ENCODE results near the gene RGS12.

The RGS12 gene

DNA sequence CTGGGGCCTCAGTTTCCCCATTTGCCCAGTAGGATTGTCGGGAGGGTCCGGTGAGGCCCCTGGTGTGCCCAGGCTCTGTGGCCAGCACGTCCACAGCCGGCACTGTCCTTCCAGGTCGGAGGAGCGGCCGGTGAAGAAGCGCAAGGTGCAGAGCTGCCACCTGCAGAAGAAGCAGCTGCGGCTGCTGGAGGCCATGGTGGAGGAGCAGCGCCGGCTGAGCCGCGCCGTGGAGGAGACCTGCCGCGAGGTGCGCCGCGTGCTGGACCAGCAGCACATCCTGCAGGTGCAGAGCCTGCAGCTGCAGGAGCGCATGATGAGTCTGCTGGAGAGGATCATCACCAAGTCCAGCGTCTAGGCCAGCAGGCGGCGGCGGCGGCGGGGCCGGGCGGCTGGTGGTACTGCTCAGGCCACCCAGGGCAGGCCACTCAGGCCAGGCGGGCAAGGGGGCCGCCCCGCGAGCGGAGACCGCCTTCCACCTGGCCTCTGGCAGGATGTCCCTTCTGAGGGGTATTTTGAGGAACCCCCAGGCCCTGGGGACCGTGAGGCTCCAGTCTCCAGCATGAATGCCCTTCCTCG lies 37.1 kb upstream of the RGS12 start:
- no peak for DNase-seq

DNA sequence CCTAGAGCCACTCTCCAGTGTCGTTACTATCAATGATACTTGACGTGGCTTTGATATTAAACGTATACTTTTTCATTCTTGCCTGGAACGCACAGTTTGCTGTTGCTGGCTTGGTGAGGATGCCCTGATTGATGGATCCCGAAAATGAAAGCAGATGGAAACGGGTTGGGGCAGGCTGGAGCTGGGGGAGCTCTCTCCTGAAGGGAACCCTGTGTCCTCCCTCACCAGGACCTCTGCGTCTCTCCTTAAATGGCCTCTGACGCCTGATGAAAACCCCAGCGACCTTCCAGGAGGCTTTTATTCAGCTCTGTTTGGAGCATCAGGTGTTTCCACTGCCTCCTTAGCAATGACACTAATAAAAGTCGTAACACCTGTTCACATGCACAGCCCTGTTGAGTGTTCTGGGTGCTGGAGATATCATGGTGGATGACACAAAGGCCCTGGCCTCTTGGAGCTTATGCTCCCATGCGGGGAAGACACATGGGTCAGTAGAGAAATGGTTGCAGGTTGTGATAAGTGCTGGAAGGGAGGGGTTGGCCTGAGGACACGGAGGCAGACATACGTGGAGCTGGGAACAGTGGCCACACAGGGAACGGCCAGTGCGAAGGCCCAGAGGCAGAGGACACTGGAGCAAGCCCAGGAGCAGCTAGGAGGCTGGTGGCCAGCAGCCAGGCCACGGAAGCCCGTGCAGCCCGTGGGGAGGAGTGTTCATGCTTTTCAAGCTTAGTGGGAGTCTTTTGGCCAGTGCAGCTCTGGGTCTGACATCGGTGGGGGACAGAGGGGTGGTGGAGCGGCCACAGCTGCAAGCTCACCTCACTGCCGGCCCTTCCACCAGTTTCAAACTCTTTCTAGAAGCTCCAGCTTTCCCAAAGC lies 36.4 kb upstream of the RGS12 start:
- no peak for DNase-seq

DNA sequence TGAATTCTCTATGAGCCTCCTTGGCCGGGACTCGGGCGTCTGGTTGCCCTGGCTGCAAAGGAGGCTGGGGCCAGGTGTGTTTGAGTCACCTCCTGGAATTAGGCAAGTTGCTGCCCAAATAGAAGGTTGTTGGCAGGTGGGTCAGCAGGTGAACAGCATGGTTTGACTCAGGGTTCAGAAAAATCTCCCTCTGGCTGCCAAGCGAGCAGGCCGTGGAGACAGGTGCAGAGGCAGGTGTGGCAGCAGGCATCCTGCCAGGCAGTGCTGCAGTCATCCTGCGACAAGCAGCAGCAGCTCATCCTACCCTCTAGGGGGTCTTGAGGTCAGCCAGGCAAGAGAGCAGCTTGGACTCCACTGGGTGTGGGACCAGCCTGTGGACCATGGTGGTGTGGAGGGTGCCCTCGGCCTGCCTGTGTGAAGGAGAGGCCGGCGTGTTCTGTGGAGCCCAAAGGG lies 35.7 kb upstream of the RGS12 start:
- DNase-seq: peak; percentile 29

DNA sequence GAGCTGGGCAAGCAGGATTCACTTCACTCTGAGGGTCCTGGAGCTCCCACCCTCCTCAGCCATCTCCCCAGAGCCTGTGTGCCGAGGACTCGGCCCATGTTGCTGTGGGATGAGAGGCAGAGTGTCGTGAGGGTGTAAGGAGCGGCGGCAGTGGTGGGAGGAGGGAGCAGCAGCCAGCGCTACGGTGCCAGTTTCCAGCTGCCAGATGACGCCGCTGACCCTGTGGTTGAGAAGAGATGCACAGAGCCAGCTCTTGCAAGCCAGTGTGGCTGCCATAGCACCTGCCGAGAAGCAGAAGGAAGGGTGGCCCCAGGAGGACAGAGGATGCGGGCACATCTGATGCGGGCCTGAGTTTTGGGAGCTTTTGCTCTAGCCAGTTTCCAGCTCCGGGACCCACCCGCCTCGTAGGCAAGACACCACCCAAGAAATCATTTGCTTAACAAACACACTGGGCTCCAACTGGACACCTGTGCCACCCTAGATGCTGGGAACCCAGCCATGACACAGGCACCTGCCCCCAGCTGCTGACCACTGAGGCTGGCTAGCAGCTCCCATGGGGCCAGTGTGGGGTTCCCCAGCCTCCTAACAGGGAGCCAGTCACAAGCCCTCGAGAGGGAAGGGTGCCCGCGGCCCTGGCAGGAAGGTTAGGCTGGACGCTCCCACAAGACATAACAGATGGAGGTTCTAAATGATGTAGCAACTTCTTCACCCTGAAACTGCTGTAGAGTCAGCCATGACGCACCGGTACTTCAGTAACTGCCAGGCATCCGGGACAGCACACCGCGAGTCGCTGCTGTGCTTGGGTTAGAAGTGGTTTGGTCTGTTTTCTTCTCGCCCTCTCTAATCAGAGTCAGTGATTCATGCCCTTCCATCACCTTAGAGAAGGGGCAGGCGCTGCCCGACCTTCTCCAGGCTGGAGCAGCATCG lies 35.0 kb upstream of the RGS12 start:
- peak; percentile 18 for DNase-seq

DNA sequence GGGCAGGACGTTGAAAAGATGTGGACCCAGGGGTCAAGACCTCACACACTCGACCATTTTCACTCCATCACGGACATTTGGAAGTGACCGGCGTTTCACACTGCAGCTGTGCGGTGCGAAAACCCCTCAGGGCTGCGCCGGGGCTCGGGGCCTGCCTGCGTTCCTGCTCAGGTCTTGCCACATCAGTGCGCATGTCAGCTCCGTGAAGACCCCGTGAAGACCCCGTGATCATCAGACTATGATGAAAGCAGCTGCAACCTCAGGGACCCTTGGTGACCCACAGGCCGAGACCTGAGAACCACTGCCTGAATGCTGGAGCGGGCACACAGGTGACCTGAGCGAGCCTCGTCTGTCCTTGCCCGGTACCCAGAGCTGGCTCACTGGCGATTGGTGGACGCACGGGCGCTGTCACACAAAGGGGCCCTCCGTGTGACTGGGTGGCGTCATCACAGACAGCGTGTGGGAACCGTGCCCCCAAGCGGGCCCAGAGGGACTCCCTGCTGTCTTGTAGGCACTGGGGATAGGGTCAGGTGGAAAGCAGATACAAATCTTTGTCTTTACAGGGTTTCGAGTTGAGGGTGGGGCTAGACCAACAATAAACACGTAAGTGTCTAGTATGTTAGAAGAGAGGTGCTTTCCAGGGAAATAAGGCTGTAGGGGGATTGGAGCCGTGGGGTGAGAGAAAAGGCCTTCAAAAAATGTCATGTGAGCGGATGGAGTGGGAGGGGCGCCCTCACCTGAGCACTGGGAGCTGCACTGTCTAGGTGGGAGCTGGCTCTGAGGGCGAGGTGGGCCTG lies 31.2 kb upstream of the RGS12 start:
- no peak for DNase-seq

DNA sequence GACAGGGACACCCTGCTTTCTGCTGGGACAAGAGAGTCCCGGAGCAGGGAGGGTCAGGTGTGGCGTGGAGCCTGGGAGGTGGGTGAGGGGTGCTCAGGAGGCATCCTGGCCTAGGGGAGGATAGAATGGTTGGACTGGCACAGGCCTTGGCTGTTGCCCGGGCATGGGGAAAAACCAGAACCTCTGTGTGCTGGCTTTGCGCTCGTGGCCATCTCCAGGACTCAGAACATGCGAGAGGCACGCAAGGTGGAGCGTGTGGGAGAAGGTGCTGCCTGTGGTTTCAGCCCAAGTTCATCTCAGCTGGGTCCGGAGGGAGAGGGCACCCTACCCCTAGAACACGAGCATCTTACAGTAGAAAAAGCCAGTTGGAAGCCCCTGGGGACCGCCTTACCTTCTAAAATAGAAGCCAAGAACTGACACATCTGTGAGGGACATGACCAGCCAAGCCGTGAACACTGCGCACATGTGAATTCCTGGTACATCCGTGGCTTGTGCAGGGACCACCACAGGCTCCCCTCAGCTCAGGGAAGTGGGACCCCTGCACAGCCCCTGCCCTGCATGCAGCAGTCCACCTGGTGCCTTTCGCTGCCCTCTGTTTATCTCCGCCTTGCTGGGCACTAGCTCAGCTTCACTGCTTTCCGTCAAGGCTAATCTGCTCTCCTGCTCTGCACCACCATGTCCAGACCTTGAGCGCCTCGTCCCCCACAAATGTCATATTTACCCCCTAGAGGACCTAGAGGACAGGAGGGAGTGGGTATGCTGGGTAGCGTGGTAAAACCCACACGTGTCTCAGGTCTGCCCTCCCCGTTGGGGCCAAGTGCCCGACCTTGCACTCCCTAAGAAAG lies 30.4 kb upstream of the RGS12 start:
- no peak for DNase-seq

DNA sequence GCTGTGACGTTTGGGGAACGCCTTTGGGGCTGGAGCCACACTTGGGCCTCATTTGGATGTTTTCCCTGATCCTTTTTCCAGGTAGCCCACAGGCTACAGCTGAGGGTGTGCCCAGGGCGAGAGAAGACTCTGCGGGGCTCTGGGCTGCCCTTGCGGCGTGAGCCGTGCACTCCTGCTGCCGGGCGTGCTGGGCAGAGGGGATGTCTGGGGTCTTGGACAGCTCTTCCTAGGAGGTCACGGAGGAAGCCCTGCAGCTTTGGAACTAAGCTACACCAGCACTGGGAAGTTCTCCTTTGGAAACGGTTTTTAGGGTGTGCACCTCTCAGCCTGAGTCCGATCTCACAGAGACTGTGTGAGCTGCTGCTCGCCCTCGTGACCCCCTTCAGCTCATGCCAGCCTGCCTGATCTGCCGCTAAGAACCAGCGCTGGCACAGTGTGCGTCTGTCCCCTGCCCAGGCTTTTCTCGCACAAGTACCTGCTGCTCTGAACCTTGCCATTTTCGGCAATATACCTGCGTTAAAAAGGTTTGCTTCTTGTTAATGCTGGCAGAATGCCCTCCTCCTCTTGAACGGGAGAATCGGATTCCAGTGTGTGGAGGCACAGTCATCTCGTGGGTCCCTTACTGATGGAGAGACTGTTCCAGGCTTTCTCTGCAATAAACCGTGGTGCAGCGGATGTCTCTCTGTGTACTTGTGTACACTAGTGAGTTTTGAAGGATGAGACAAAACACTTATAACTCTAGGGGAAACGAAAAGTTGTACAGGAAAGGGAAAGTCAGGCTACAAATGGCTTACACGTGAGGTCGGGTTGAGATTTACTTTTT lies 29.6 kb upstream of the RGS12 start:
- no peak for DNase-seq

DNA sequence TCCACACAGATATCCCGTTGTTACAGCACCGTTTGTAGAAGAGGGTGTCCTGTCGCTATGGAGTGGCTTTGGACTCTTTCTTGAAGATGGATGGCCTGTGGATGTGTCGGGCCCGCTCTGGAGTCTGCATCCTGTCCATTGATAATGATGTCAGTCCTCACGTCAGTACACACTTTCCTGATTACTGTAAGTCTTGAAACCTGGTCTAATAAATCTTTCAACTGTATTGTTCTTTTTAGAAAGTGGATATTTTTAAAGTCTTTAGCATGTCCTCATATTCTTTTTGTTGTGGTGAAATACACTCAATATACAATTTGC lies 29.0 kb upstream of the RGS12 start:
- DNase-seq: no peak

DNA sequence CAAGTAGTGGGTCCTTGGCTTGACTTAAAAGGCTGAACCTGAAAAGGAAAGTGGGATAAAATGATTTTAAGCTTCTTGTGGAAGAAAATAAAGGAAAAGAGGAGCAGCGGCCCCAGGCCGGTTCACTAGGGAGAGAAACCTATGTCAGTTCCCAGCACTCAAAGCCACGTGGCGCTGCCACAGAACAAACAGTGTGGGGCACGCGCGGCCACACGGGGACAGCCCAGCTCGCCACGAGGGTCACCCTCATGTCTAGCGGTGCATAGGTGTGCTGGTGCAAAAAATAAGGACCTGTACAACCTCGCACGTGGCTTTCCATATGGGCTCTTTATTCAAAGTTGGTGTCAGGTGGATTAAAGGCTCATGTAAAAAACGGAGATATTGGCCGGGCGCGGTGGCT lies 26.7 kb upstream of the RGS12 start:
- no peak for DNase-seq

DNA sequence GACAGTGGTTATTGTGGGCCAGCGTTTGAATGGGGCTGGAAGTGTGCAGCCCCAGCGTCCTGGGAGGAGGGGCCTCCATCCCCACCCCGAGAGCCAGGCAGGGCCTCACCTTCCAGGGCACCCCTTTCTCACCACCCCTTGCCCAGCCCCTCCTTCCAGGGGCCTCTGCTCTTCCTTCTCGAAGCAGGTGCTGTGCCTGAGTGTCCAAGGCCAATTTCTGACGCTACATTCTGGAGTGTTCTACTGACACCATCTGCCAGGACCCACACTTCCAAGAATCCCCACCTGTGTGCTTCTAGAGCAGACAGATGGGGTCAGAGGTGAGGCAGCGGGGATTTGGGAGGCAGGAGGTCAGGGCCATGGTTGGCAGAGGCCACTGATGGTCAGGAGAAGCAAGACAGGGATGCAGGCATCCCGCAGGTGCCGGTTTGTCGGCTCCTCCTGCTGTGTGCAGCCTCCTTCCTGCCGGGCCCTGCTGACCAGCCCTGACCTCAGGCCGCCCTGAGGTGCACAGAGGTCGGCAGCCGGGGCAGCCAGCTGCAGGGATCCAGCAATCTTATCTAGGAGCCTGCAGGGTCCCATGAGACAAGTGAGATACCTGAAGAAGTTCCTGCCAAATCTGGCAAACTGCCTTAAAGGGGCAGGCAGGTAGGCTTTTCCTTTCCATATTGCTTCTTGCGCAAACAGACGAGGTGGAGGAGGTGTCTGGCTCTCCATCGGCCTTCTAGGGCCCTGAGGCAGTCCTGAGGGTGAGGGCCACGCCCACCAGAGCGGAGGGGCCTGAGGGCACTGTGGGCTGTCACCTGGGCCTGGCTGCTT lies 25.0 kb upstream of the RGS12 start:
- DNase-seq: no peak

DNA sequence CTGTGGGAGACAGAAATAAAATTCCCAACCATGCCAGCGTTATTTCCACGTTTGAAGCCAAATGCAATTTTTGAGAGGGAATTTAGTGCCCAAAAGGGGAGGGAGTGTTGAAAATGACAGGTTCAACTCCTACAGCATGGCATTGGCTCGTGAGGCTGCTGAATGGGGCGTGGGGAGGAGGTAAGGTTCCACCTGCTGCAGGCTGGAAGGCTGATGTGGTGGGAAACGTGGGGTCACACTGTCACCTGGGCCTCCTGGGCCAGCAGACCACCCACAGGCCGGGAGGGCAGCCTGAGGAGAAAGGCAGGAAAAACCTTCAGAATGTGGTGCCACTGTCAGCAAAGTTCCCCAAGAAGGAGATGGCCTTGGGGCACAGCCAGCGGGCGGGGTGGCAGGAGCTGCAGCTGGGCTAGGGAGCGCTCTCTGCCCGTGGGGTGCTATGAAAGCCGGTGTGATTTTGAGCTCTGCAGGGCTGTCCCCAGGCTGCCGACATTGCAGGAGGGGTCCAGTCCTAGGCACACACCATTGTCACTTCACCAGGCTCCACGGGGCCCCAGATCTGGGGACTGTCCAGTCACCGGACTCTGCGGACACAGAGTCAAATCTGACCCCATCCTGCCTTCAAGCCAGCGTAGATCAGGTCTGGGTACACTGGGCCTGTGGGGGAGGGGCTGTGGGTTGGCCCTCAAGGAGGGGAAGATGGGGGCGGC lies 24.3 kb upstream of the RGS12 start:
- no peak for DNase-seq

DNA sequence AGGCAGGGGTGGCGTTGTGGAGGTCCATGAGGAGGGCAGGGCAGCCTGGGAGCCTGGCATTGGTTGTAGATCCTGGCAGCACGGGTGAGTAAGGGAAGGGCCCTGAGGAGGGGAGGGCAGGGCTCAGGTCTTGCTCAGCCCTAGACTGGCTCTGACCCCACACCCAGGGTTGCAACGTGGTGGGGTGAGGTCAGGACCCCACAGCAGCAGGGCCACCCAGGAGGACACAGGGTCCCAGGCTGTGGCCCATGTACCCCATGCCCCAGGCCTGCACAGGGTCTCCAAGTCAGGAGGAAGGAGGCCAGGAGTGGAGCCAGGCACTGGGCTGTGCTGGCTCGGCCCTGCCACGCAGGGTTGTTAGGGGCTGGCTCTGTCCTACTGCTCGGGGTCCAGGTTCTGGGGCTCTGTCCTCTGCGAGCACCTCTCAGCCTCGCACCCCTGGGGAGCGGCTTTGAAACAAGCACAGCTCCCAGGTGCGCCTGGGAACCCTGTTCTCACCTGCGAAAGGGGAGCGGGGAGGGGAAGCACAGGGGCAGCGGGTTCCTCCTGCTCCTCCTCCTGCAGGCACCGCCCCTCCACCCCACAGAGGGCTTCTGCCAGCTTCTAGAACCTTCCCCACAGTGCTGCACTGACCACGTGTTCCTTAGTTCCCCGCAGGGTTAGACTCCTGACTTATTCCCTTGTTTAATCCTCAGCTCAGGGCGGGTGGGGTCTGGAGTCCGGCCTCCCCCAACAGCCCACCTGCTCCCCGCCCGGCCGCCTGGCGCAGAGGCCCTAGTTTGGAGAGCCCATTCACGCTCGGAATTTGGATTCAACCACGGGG lies 23.5 kb upstream of the RGS12 start:
- peak; percentile 47 for DNase-seq

DNA sequence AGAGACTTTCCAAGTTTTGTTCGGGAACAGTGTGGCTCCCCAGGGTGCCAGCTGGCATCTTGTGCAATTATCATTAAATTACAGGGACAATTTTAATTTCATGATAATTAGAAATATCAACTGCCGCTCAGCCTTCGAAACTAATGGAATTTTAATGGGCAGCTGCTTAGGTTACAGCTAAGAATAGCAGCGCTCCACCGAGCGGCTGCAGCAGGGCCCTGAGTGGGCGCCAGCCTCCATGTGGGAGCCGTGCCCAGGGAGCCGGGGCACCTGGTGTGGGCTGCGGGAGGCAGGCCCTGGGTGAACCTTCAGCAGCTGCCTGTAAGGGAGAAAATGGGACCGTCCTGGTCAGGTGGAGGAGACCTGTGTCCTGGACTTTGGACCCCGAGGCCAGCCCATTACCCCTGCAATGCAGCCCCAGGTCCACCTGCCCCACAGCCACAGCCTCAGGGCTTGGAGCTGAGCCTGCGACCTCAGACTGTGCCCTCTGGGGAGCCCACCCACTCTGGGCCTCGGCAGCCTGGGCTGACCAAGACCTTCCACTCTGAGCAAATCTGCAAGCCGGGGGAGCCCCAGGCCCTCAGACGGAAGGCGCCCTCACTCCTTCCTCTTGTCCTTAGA lies 22.7 kb upstream of the RGS12 start:
- peak; percentile 52 for DNase-seq

DNA sequence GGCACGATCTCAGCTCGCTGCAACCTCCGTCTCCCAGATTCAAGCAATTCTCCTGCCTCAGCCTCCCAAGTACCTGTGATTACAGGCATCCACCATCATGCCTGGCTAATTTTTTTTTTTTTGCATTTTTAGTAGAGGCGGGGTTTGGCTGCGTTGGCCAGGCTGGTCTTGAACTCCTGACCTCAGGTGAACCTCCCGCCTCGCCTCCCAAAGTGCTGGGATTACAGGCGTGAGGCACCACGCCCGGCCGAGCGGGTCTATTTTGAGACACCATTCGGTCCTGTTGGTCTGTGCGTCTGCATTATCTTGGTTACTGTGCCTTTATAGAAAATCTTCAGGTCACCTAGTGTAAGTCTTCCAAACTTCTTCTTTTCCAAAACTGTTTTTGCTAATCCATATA lies 21.7 kb upstream of the RGS12 start:
- DNase-seq: no peak

DNA sequence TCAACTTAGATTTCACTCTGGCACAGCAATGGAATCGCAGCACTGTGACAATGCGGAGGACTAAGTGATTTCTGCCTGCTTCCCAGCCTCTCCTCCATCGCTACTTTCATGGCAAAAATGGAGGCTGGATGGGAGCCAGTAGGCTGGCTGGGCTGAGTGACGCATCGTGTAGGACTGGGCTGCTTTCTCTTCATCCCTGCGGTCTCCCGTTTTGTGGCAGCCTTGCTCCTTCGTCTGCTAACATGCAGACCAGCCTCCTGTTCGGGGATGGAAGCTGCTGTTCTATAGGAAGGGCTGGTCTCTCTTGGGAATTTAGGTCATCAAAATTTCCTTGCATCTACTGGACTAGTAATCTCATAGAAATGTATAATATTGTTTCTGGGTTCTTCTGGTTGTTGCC lies 15.8 kb upstream of the RGS12 start:
- no peak for DNase-seq

DNA sequence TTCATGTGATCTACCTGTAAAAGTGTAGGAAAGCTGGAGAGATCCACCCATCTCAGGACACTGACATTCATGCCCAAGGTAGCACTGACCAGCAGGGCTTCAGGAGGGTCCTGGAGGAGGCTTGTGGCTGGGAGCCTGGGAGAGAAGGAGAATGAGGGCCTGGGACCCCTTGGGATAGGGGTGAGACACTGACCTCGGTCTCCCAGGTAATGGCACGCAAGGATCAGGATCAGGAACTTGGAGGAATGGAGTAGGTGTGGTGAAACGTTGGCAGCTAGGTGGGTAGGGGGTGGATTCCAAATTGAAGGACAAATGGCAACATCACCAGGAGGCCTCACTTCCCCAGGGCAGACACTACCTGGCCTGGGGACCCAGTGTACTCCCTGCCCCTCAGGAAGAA lies 12.4 kb upstream of the RGS12 start:
- no peak for DNase-seq

DNA sequence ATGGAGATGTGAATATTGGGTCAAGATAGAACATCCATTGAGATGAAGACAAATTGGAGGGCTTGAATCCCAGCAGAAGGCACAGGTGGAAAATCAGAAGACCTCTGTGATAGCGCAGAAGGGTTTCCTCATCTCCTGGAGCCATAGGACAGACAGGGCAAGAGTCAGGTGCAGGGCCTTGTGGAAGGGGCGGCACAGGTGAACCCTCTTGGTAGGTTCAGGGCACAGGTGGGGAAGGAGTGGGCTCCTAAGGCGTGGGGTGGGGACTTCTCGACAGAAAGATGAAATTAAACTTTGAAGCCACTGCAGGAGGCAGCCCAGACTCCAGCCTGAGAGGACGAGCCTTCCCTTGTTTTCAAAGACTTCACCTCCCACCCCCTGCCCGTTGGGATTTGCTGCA lies 9.3 kb upstream of the RGS12 start:
- no peak for DNase-seq

DNA sequence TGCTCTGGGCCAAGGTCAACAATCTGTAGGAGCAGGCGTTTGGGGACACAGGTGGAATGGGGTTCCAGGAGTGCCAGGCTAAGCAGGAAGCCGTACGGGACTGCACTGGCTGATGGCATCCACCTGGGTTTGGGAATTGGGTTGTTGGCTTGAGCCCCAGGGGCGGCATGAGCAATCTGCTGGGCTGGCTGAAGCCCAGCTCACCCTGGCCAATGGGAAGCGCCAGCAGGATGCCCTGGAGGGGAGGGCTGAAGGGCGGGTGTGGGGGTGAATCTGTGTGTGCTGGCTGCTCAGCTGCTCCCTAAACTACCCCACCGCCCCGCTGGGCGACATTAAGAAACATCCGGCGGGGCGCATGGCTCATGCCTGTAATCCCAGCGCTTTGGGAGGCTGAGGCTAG lies 8.9 kb upstream of the RGS12 start:
- DNase-seq: no peak
